ENCODE measurements around the gene VDAC2.
"Not testable (repeated sequence)": the region's sequence is repeated elsewhere in the genome, so short reads cannot be mapped to it uniquely, and the experiment has no call there.

The VDAC2 gene

DNA sequence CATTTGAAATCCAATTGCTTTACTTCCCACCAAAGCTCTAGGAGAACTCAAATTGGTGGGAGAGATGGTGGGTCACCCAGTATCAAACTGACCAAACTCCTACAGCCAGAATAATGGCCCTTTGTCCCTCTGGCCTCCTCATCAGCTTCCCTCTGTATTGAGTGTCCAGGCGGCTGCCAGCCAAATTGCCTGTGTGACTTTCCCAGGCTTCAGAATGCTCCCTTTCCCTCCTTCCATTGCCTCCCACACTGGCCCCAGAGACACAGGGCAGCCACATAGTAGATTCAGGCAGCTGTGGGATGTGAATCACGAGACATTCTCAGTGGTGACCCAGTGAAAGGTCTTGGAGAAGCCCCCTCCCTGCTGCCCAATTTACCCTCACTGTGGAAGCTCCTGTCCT, 12.7 kb upstream of the VDAC2 start:
- TF ChIP-seq, protein P1, sequence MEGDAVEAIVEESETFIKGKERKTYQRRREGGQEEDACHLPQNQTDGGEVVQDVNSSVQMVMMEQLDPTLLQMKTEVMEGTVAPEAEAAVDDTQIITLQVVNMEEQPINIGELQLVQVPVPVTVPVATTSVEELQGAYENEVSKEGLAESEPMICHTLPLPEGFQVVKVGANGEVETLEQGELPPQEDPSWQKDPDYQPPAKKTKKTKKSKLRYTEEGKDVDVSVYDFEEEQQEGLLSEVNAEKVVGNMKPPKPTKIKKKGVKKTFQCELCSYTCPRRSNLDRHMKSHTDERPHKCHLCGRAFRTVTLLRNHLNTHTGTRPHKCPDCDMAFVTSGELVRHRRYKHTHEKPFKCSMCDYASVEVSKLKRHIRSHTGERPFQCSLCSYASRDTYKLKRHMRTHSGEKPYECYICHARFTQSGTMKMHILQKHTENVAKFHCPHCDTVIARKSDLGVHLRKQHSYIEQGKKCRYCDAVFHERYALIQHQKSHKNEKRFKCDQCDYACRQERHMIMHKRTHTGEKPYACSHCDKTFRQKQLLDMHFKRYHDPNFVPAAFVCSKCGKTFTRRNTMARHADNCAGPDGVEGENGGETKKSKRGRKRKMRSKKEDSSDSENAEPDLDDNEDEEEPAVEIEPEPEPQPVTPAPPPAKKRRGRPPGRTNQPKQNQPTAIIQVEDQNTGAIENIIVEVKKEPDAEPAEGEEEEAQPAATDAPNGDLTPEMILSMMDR (IDR thresholded peaks at IDR 0.05; ENCODE audit: control insufficient read depth, insufficient read depth, low read depth, low read length, missing control alignments), result no peak
- no peak for DNase-seq (ENCODE audit: low read depth)
- H3K4me3 ChIP-seq (ENCODE audit: control insufficient read depth, low read depth, low read length), result no peak overlapping the region

DNA sequence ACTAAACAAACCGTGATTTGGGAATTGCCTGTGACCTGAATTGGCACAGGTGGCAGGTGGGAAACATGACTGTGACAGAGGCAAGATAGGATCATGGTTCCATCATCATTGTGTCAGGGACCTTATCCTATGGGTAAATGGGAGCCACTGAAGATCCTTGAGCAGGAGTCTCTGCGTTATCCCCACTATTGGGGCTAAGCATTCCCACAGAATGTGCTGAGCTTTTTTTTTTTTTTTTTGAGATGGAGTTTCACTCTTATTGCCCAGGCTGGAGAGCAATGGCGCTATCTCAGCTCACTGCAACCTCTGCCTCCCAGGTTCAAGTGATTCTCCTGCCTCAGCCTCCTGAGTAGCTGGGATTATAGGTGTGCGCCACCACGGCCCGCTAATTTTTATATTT, 10.6 kb upstream of the VDAC2 start:
- DNase-seq (ENCODE audit: low read depth), result not testable (repeated sequence)

DNA sequence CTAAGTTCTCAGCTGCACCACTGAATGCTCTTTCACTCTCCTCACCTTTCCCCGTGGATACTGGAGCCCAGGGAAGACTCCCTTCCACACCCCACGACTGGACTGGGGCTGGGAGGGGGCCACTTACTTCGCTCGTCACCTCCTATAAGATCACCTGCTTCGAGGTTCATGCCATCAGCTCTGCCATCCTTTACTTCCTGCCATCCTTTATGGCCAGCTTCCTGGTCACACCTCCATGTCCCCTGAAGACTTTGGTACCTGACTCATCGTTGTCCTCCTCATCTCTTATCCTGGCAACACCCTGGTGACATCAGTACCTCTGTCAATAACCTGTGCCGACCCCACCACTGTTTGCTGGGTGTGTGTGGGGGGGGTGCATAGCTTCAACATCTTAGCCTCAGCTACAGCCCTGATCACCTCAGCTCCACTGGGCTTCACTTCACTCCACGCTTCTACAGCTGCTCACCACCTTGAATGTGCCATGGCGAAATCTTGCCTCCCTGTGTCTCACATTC, 8.7 kb upstream of the VDAC2 start:
- TF ChIP-seq, protein P1 (IDR thresholded peaks at IDR 0.05; ENCODE audit: control insufficient read depth, insufficient read depth, low read depth, low read length, missing control alignments), result no peak
- DNase-seq (ENCODE audit: low read depth), result no peak

More for the DNA sequence above, 10.6 kb upstream of the VDAC2 start:
- H3K4me3 ChIP-seq (ENCODE audit: control insufficient read depth, low read depth, low read length), result not testable (repeated sequence)

DNA sequence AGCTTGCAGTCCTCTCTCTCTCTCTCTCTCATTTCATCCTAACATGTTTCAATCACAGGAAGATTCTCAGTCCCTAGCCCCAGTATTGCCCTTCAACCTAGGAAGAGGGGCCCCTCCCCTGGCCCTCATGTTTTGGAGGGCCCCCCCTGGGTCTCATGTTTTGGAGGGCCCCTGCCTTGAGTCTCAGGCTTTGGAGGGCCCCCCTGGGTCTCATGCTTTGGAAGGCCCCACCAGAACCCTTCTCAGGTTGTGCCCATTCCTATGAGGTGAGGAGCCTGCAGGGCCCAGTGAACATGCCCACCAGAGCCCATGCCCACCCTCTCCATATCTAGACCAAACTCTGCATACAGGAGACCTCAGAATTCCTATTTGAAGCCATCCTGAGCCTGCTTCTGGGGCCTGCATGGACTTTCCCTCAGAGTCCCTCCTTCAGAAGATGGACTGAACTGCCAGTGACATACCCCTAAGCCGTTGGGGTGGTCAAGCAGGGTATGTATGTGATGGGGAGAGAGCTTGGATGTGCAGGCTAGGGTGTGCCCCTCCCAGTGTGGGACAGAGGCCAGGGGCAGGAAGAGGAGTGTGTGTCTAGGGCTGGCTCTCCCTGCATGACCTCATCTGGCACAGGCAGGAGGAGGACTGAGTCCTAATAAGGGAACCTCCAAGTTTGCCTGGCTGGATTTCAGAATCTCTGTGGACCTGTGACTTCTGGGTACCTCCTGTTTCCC, 8.1 kb upstream of the VDAC2 start:
- no peak overlapping the region for H3K4me3 ChIP-seq (ENCODE audit: control insufficient read depth, low read depth, low read length)
- TF ChIP-seq, protein P1 (IDR thresholded peaks at IDR 0.05; ENCODE audit: control insufficient read depth, insufficient read depth, low read depth, low read length, missing control alignments), result no peak
- no peak for DNase-seq (ENCODE audit: low read depth)

More for the DNA sequence above, 8.7 kb upstream of the VDAC2 start:
- H3K4me3 ChIP-seq (ENCODE audit: control insufficient read depth, low read depth, low read length), result no peak overlapping the region

DNA sequence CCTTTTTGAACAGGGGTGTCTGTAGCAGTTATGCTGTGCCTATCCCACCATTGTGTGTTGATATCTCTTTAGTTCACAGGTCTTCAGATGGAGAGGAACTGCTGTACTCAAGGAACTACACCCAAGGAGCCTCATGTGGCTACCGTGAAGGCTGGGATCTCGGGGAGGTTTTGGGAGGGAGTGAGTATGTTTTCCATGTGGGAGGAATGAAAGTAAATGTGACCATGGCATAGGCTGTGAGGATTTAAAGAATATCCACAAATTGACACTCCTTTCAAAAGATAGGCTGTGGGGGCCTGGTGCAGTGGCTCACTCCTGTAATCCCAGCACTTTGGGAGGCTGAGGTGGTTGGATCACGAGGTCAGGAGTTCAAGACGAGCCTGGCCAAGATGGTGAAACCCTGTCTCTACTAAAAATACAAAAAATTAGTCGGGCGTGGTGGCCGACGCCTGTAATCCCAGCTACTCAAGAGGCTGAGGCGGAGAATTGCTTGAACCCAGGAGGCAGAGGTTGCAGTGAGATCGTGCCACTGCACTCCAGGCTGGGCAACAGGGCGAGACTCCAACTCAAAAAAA, 7.5 kb upstream of the VDAC2 start:
- not testable (repeated sequence) for DNase-seq (ENCODE audit: low read depth)

DNA sequence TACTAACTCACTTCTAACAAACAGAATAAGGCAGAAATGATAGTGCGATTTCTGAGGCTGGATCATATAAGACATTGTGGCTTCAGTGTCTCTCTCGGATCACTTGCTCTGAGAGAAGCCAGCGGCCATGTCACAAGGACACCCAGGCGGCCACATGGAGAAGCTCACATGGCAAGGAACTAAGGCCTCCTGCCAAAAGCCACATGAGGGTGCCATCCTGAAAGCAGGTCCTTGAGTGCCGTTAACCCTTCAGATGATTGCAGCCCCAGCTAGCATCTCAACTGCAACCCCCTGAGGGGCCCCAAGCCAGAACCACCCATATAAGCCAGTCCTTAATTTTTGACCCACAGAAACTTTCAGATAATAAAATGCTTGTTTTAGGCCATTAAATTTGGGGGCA, 6.9 kb upstream of the VDAC2 start:
- no peak for DNase-seq (ENCODE audit: low read depth)
- H3K4me3 ChIP-seq (ENCODE audit: control insufficient read depth, low read depth, low read length), result no peak overlapping the region
- TF ChIP-seq, protein P1 (IDR thresholded peaks at IDR 0.05; ENCODE audit: control insufficient read depth, insufficient read depth, low read depth, low read length, missing control alignments), result no peak

More for the DNA sequence above, 7.5 kb upstream of the VDAC2 start:
- H3K4me3 ChIP-seq (ENCODE audit: control insufficient read depth, low read depth, low read length), result not testable (repeated sequence)

DNA sequence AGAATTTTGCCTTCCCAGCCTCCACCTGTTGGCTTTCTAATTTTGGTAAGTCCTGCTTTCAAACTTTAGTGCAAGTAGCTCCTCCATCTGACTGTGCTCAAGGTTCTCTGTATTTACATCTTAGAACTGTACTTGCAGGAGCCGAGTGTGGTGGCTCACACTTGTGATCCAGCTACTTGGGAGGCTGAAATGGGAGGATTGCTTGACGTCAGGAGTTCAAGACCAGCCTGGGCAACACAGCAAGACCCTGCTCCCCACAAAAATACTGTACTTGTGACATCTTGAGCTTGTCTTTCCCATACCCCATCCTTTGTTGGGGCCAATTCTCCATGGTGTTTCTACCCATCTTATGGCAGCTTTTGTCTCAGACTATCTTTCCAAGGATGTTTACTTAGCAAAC, 4.7 kb upstream of the VDAC2 start:
- no peak overlapping the region for H3K4me3 ChIP-seq (ENCODE audit: control insufficient read depth, low read depth, low read length)
- DNase-seq (ENCODE audit: low read depth), result no peak
- TF ChIP-seq, protein P1 (IDR thresholded peaks at IDR 0.05; ENCODE audit: control insufficient read depth, insufficient read depth, low read depth, low read length, missing control alignments), result no peak

DNA sequence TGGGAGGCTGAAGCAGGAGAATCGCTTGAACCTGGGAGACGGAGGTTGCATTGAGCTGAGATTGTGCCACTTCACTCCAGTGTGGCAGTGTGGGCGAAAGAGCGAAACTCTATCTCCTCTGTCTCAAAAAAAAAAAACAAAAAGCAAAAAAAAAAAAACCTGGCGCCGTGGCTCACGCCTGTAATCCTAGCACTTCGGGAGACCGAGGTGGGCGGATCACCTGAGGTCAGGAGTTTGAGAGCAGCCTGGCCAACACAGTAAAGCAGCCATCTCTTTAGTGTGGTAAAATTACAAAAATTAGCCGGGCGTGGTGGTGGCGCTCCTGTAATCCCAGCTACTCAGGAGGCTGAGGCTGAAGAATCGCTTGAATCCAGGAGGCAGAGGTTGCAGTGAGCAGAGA, 4.0 kb upstream of the VDAC2 start:
- H3K4me3 ChIP-seq (ENCODE audit: control insufficient read depth, low read depth, low read length); DNase-seq (ENCODE audit: low read depth): not testable (repeated sequence)

Measured in AG09309 (cell line).